Left lung (tissue), 10 donors: ENCODE results near the gene PLEK. TPM values are rescaled to one million over a fixed set of nuclear protein-coding genes. Genes with fewer than 3 reads are reported as not detected.
A peak's percentile ranks its signal among the peaks of the same experiment; 100 is the strongest.

ENCODE experiments used
- ATAC-seq: fragments of 200-7000 bp; cut with Tn5 transposase; one replicate; pipeline ENCODE4 v1.9.1; 2020; ENCODE audit warnings: moderate library complexity
- DNase-seq, 4 donors: peaks; one replicate each; pipeline ENCODE4 v3.0.0-alpha.2; 2013 to 2020
- H3K27ac ChIP-seq, 2 donors: fragments of 200-600 bp; sonication (generic) in 1 of 2; one replicate each; pipeline versions ENCODE4 v1.5.0 to v1.8.0; 2020 to 2021
- H3K27me3 ChIP-seq, 2 donors: fragments of 200-600 bp; sonication (generic) in 1 of 2; one replicate each; pipeline versions ENCODE4 v1.5.0 to v1.8.0; 2020 to 2021
- H3K36me3 ChIP-seq, 2 donors: fragments of 200-600 bp; sonication (generic) in 1 of 2; one replicate each; pipeline versions ENCODE4 v1.5.0 to v1.8.0; 2020 to 2021
- H3K4me1 ChIP-seq, 2 donors: fragments of 200-600 bp; one replicate each; pipeline ENCODE4 v1.8.0; 2021
- H3K4me3 ChIP-seq, 2 donors: fragments of 200-600 bp; sonication (generic) in 1 of 2; one replicate each; pipeline versions ENCODE4 v1.5.0 to v1.8.0; 2020 to 2021; ENCODE audit warnings: mild to moderate bottlenecking in 1 of 2
- H3K9me3 ChIP-seq, 2 donors: fragments of 200-600 bp; sonication (generic) in 1 of 2; one replicate each; pipeline versions ENCODE4 v1.5.0 to v1.8.0; 2020 to 2021
- CTCF ChIP-seq, 2 donors: fragments of 200-600 bp; sonication (generic) in 1 of 2; IDR thresholded peaks; one replicate each; pipeline versions ENCODE4 v1.5.0 to v1.8.0; 2021; ENCODE audit warnings: antibody characterized with exemption in 2 of 2
- intact Hi-C, 2 donors: fragments of 100-400 bp; cut with DNase I; formaldehyde crosslinking; loops; one replicate each; pipeline versions ENCODE4 v1.11.2 to v1.14.2; 2022
- polyA plus RNA-seq, 6 donors: library from polyadenylated mRNA; unstranded; fragments of 120-200 nt; gene quantifications; one replicate each; pipeline ENCODE4 v1.2.1, GENCODE V29; 2013; ENCODE audit not compliant: insufficient read length in 6 of 6
- total RNA-seq, 2 donors: library from RNA; stranded (reverse); fragmentation: NEBNext Ultra II Directional; extraction: Animal tissue kit (Norgen Biotek cat#: 25700); gene quantifications; one replicate each; pipeline ENCODE4 v1.2.1, GENCODE V29; 2021
- donor health status: DM: no; HTN: yes; CAD: no.
- donor health status: DM: no; HTN: no; CAD: no.

The PLEK gene
- total and polyA plus RNA-seq, 8 donors, result 9.0 to 67.3 (median 11.7) TPM

GRCh38 chr2:68319398-68320117 is 45.5 kb upstream of the PLEK start, which contains the start of gene CNRIP1:
TSS of gene CNRIP1 (minus strand) at chr2:68319949. CDS start at chr2:68319400, 549 bp downstream.
- H3K27me3 ChIP-seq, result peaks cover 0 to 36% of the 10 kb centered on the region in 2 donors
- H3K4me1 ChIP-seq, result peaks cover 0 to 29% of the 10 kb centered on the region in 2 donors
- intact Hi-C loops, result no loop called here
- H3K27ac ChIP-seq, result peak within 1 kb of the TSS; percentile 88 to 92
- peak within 1 kb of the TSS; percentile 55 to 59 for H3K4me3 ChIP-seq
- peak; percentile 62 to 90 (median 83) for DNase-seq
- no peaks in the 10 kb centered on the region for H3K36me3 ChIP-seq
- peak; percentile 76 for ATAC-seq
- H3K9me3 ChIP-seq, result no peaks in the 10 kb centered on the region
- TF ChIP-seq CTCF (IDR thresholded peaks at IDR 0.05), result no peak

DNA sequence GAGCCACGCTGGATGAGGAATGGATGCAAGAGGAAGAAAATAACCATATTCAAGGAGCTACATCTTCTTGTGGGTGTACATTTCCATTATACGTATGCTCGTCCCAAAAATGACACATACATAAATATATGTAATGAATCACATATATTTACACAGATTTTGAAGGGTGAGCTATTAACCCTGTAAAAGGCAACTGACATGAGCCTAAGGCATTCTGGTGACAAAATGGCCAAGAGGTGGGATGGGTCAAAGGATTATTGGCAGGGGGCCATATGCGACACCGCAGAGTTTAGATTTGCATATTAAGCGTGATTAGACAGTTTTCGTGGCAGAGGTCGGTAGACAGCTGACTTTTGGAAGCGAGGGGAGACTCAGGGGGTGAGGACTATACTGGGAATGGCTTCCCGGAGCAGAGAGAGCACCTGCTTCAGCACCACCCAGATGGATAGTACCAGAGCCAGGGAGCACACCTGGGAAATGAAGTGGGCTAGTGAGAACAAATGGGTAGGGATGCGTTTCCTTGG is 44.9 kb upstream of the PLEK start:
- Histone ChIP-seq H3K4me1 (peaks cover 0 to 29% of the 10 kb centered on the region in 2 donors), H3K27ac (peak overlapping the region; percentile 88 to 92), H3K27me3 (peaks cover 0 to 36% of the 10 kb centered on the region in 2 donors), H3K9me3 (no peaks in the 10 kb centered on the region), H3K36me3 (no peaks in the 10 kb centered on the region), H3K4me3 (peak overlapping the region; percentile 55 to 59)
- DNase-seq, result peak in 1 of 4 donors; percentile 22
- peak; percentile 20 for ATAC-seq
- intact Hi-C loops, result no loop called here
- TF ChIP-seq CTCF (IDR thresholded peaks at IDR 0.05), result no peak

DNA sequence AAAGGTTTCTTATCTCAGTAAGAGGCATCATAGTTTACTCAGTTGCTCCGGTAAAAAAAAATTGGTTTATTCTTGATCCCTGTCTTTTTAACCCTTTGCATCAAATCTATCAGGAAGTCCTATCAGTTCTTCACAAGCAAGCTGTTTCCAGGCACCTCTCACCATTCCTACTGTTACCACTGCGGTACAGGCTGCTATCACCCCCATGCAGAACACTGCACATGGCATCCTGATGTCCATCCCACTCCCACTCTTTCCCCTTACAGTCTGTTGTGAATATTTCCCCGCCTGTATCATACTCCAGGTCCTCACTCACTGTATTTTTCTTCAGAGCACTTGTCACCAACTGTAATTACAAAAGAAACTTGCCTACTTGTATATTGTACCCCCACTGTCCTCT is 40.0 kb upstream of the PLEK start:
- Histone ChIP-seq H3K27ac (no peak overlapping the region), H3K27me3 (peaks cover 0 to 22% of the 10 kb centered on the region in 2 donors), H3K9me3 (no peaks in the 10 kb centered on the region), H3K4me3 (no peak overlapping the region), H3K36me3 (no peaks in the 10 kb centered on the region), H3K4me1 (peaks cover 0 to 4% of the 10 kb centered on the region in 2 donors)
- DNase-seq (no peak), ATAC-seq (no peak)
- TF ChIP-seq CTCF (IDR thresholded peaks at IDR 0.05), result no peak
- intact Hi-C loops, result no loop called here

- no peak for DNase-seq
- no peaks in the 10 kb centered on the region for H3K36me3 ChIP-seq
- no peak for TF ChIP-seq CTCF (IDR thresholded peaks at IDR 0.05)
These were observed 36.2 kb upstream of the PLEK start for GRCh38 chr2:68328901-68329300.

DNA sequence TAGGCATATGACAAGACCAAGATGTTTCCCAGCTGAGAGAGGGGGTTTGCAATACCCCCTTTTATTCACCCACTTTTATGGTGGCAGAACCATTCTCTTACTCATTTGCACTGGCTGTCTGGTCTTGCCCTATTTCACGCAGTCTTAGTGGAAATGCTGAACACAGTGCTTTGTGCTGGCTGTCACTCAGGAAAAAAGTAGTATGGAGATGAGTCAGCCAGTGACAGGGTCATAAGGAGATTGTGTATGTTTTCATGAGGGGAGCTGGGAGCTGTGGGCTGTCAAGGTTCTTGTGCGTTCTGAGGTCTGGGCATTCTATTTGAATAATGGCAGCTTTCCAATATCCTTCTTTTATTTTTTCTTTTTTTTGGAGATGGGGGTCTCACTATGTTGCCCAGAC is 34.4 kb upstream of the PLEK start:
- intact Hi-C loops, result loop anchor here in 1 of 2 donors (10.0 kb wide), 1 partner anchor 46 kb away; no protein-coding TSS in a partner anchor
- no peak overlapping the region for H3K27ac ChIP-seq
- no peaks in the 10 kb centered on the region for H3K9me3 ChIP-seq
- no peak for TF ChIP-seq CTCF (IDR thresholded peaks at IDR 0.05)
- peaks cover 0 to 7% of the 10 kb centered on the region in 2 donors for H3K27me3 ChIP-seq
- no peaks in the 10 kb centered on the region for H3K36me3 ChIP-seq
- no peaks in the 10 kb centered on the region for H3K4me1 ChIP-seq
- peak; percentile 37 for ATAC-seq
- H3K4me3 ChIP-seq, result no peak overlapping the region
- DNase-seq, result no peak

More at GRCh38 chr2:68328901-68329300, 36.2 kb upstream of the PLEK start:
- no peaks in the 10 kb centered on the region for H3K4me1 ChIP-seq
- H3K27ac ChIP-seq, result no peak overlapping the region
- no peaks in the 10 kb centered on the region for H3K9me3 ChIP-seq
- intact Hi-C loops, result no loop called here
- no peak for ATAC-seq
- no peak overlapping the region for H3K4me3 ChIP-seq
- H3K27me3 ChIP-seq, result peaks cover 0 to 7% of the 10 kb centered on the region in 2 donors
